Activated T-cell treated with anti-CD3 and anti-CD28 coated beads for 24 hours (primary cell): ENCODE data around the gene C1D.
"Not testable (repeated sequence)": the region's sequence is repeated elsewhere in the genome, so short reads cannot be mapped to it uniquely, and the experiment has no call there.

Experiments
- DNase-seq: peaks from one replicate; pipeline ENCODE4 v3.0.0-alpha.2; 2020; ENCODE audit warnings: low read depth

C1D gene

GRCh38 chr2:67999332-67999731 lies 63.5 kb downstream of the C1D start:
- no peak for DNase-seq

- DNase-seq = no peak
Observed at GRCh38 chr2:67997903-67998302, 64.9 kb downstream of the C1D start.

GRCh38 chr2:67997528-67997900 lies 65.3 kb downstream of the C1D start:
- no peak for DNase-seq

GRCh38 chr2:67996772-67997527 lies 65.9 kb downstream of the C1D start:
- DNase-seq = no peak

DNA sequence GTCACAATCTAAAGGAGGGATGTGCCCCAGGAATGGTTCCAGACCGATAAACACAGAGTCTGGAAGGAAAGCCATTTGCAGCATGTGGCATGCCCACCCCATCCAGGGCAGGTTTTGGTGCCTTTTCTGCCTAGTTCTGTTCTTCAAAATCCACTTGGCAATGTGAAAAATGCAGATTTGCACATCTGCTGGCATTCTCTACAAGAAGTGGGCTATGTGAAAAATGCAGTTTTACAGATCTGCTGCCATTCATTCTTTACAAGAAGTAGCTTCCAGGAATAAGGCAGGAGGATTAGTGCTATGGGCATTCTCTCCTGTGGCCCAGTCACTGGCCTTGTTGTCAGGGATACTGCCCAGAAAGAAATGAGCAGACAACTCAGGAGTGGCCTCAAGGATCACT lies 68.1 kb downstream of the C1D start:
- DNase-seq = no peak

DNA sequence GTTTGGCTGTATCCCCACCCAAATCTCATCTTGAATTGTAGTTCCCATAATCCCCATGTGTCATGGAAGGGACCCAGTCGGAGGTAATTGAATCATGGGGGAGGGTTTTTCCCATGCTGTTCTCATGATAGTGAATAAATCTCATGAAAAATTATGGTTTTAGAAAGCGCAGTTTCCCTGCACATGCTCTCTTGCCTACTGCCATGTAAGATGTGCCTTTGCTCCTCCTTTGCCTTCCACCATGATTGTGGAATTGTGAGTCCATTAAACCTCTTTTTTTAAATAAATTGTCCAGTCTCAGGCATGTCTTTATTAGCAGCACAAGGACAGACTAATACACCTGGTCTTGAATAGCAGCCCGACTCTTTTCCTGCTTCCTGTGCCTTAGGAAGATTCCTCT lies 68.7 kb downstream of the C1D start:
- DNase-seq = not testable (repeated sequence)

GRCh38 chr2:67993329-67993728 lies 69.5 kb downstream of the C1D start:
- DNase-seq = no peak

- DNase-seq = no peak
Observed at GRCh38 chr2:67991456-67991855, 71.3 kb downstream of the C1D start.
